ENCODE results near the gene CNEP1R1.
"Not testable (repeated sequence)": the region's sequence is repeated elsewhere in the genome, so short reads cannot be mapped to it uniquely, and the experiment has no call there.

CNEP1R1 gene

GRCh38 chr16:50002190-50002589 is 22.8 kb upstream of the CNEP1R1 start:
- TF ChIP-seq, protein P1, sequence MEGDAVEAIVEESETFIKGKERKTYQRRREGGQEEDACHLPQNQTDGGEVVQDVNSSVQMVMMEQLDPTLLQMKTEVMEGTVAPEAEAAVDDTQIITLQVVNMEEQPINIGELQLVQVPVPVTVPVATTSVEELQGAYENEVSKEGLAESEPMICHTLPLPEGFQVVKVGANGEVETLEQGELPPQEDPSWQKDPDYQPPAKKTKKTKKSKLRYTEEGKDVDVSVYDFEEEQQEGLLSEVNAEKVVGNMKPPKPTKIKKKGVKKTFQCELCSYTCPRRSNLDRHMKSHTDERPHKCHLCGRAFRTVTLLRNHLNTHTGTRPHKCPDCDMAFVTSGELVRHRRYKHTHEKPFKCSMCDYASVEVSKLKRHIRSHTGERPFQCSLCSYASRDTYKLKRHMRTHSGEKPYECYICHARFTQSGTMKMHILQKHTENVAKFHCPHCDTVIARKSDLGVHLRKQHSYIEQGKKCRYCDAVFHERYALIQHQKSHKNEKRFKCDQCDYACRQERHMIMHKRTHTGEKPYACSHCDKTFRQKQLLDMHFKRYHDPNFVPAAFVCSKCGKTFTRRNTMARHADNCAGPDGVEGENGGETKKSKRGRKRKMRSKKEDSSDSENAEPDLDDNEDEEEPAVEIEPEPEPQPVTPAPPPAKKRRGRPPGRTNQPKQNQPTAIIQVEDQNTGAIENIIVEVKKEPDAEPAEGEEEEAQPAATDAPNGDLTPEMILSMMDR (IDR thresholded peaks at IDR 0.05; ENCODE audit: extremely low read depth, missing control alignments), result no peak
- DNase-seq (ENCODE audit: low spot score), result no peak

- no peak for DNase-seq (ENCODE audit: low spot score)
- TF ChIP-seq, protein P1 (IDR thresholded peaks at IDR 0.05; ENCODE audit: extremely low read depth, missing control alignments), result no peak
Observed at GRCh38 chr16:50004239-50004638, 20.8 kb upstream of the CNEP1R1 start.

GRCh38 chr16:50006964-50007363 is 18.1 kb upstream of the CNEP1R1 start:
- no peak for DNase-seq (ENCODE audit: low spot score)
- TF ChIP-seq, protein P1 (IDR thresholded peaks at IDR 0.05; ENCODE audit: extremely low read depth, missing control alignments), result no peak

- TF ChIP-seq, protein P1 (IDR thresholded peaks at IDR 0.05; ENCODE audit: extremely low read depth, missing control alignments), result no peak
- no peak for DNase-seq (ENCODE audit: low spot score)
Observed at GRCh38 chr16:50007744-50008143, 17.3 kb upstream of the CNEP1R1 start.

DNA sequence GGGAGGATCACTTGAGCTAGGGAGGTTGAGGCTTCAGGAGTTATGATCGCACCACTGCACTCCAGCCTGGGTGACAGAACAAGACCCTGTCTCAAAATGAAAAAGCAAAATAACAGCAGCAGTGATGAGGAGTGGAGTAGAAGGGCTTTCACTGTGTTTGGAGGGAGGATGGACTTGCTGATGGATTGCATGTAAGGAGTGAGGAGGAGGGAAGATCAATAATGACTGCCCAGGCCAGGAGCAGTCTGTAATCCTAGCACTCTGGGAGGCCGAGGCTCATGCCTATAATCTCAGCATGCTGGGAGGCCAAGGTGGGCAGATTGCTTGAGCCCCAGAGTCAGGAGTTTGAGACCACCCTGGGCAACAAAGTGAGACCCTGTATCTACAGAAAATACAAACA is 14.8 kb upstream of the CNEP1R1 start:
- TF ChIP-seq, protein P1 (IDR thresholded peaks at IDR 0.05; ENCODE audit: extremely low read depth, missing control alignments), result no peak
- DNase-seq (ENCODE audit: low spot score), result no peak

- DNase-seq (ENCODE audit: low spot score), result no peak
- TF ChIP-seq, protein P1 (IDR thresholded peaks at IDR 0.05; ENCODE audit: extremely low read depth, missing control alignments), result no peak
Observed at GRCh38 chr16:50011707-50012106, 13.3 kb upstream of the CNEP1R1 start.

DNA sequence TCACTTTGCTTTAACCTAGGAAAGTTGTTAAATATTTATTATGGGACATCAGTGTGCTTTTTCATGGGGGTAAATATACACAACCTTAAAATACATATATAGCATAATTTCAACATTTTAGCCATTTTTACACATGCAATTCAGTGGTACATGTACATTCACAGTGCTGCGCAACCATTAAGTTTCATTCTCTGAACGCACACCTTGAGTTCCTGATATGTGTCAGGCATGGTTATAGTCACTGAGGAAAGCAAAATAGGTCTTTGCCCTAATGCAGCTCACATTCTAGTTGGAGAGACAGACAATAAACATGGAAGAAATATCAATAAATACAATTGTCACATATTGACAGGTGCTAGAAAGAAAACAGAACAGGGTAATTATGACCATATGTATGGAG is 12.8 kb upstream of the CNEP1R1 start:
- no peak for DNase-seq (ENCODE audit: low spot score)
- TF ChIP-seq, protein P1 (IDR thresholded peaks at IDR 0.05; ENCODE audit: extremely low read depth, missing control alignments), result no peak

DNA sequence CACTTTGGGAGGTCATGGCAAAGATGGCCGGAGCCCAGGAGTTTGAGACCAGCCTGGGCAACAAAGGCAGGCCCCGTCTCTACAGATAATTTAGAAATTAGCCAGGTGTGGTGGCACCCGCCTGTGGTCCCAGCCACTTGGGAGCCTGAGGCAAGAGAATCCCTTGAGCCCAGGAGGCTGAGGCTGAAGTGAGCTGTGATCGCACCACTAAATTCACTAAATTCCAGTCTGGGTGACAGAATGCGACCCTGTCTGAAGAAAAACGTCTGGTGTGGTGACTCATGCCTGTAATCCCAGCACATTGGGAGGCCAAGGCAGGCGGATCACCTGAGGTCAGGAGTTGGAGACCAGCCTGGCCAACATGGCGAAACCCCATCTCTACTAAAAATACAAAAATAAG is 10.8 kb upstream of the CNEP1R1 start:
- DNase-seq (ENCODE audit: low spot score), result not testable (repeated sequence)

All from GM20000 (cell line).